HG02870 (cell line): ENCODE data around the gene KRT36.

Experiments used
- ATAC-seq: cut with Tn5 transposase; IDR thresholded peaks from one replicate; pipeline ENCODE4 v1.9.1; 2021; ENCODE audit warnings: mild to moderate bottlenecking, moderate library complexity; ENCODE audit not compliant: unreplicated experiment

KRT36 gene

GRCh38 chr17:41480136-41480535 lies 9.6 kb downstream of the KRT36 start:
- ATAC-seq = no peak

- no peak for ATAC-seq
Observed at GRCh38 chr17:41478237-41478636, 11.5 kb downstream of the KRT36 start.

GRCh38 chr17:41476866-41477815 lies 12.6 kb downstream of the KRT36 start:
- ATAC-seq = no peak

- no peak for ATAC-seq
Observed at GRCh38 chr17:41475421-41475820, 14.3 kb downstream of the KRT36 start.

- ATAC-seq = no peak
Observed at GRCh38 chr17:41474863-41475262, 14.8 kb downstream of the KRT36 start.

GRCh38 chr17:41468346-41468745 lies 21.4 kb downstream of the KRT36 start:
- ATAC-seq = no peak

GRCh38 chr17:41467561-41467960 lies 22.1 kb downstream of the KRT36 start:
- no peak for ATAC-seq

GRCh38 chr17:41466988-41467387 lies 22.7 kb downstream of the KRT36 start, which contains the start of gene KRT32:
Gene KRT32 (minus strand): TSS chr17:41467386. CDS start chr17:41467325, 61 bp downstream.
- ATAC-seq = no peak

GRCh38 chr17:41464682-41465081 lies 25.0 kb downstream of the KRT36 start:
- no peak for ATAC-seq

- ATAC-seq = no peak
Observed at GRCh38 chr17:41464173-41464572, 25.5 kb downstream of the KRT36 start.

GRCh38 chr17:41463746-41464145 lies 26.0 kb downstream of the KRT36 start:
- ATAC-seq = no peak

- no peak for ATAC-seq
Observed at GRCh38 chr17:41462705-41463104, 27.0 kb downstream of the KRT36 start.

GRCh38 chr17:41457676-41458075 lies 32.0 kb downstream of the KRT36 start:
- ATAC-seq = no peak

- ATAC-seq = no peak
Observed at GRCh38 chr17:41456204-41456603, 33.5 kb downstream of the KRT36 start.

GRCh38 chr17:41455236-41455635 lies 34.5 kb downstream of the KRT36 start:
- ATAC-seq = no peak

- ATAC-seq = no peak
Observed at GRCh38 chr17:41453066-41453465, 36.6 kb downstream of the KRT36 start.

GRCh38 chr17:41452281-41452680 lies 37.4 kb downstream of the KRT36 start:
- ATAC-seq = no peak

GRCh38 chr17:41451154-41451728 lies 38.5 kb downstream of the KRT36 start:
- ATAC-seq = no peak

- ATAC-seq = no peak
Observed at GRCh38 chr17:41449008-41449407, 40.7 kb downstream of the KRT36 start.

GRCh38 chr17:41448506-41448905 lies 41.2 kb downstream of the KRT36 start:
- ATAC-seq = no peak

- ATAC-seq = no peak
Observed at GRCh38 chr17:41446806-41447205, 42.9 kb downstream of the KRT36 start.

GRCh38 chr17:41444640-41445039 lies 45.1 kb downstream of the KRT36 start:
- no peak for ATAC-seq
